ENCODE data around the gene TWF2. TPM values are rescaled to one million over a fixed set of nuclear protein-coding genes. Genes with fewer than 3 reads are reported as not detected.

Gene TWF2
- total and polyA plus RNA-seq, 9 of the 15 experiments (the other 6 are each of a cell fraction or from before 2014, with no cell fraction given): 0.11 to 61.9 (median 29.7) TPM

DNA sequence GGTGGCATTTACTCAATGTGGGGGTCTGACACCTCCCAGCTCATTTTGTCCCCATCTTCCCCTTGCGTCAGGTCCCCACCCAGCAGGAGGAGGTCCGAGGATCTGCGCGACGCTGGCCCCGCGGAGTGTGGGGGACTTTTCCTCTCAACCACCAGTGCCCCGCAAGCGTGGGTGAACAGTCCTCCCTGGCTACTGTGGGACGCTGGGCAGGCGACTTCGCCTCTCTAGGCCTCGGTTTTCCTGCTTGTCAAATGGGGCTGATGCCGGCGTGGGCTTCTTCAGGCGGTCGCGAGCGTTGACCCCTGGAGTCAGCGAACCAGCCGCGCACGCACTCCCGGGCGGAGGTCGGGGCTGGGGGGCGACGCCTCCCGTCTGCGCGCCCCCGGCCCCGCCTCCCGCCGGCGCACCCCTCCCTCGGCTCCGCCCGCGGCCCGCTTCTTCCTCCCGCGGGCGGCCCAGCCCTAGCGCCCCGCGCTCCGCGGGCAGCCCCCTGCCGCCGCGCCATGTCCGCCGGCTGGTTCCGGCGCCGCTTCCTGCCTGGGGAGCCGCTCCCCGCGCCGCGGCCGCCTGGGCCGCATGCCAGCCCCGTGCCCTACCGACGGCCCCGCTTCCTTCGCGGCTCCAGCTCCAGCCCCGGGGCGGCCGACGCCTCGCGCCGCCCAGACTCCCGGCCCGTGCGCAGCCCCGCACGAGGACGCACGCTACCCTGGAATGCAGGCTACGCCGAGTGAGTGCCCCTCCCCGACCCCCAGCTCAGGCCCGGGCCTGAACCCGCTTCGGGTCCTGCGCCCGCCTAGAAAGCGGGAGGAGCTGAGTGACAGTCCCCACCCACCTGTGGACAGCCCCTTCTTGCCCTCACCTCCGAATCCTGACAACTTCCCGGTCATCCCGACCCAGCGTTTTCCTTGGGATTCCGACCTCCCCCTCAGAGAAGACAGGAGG is 6.6 kb upstream of the TWF2 start, which contains the start of gene PPM1M (continued):
- TF ChIP-seq, protein P1, sequence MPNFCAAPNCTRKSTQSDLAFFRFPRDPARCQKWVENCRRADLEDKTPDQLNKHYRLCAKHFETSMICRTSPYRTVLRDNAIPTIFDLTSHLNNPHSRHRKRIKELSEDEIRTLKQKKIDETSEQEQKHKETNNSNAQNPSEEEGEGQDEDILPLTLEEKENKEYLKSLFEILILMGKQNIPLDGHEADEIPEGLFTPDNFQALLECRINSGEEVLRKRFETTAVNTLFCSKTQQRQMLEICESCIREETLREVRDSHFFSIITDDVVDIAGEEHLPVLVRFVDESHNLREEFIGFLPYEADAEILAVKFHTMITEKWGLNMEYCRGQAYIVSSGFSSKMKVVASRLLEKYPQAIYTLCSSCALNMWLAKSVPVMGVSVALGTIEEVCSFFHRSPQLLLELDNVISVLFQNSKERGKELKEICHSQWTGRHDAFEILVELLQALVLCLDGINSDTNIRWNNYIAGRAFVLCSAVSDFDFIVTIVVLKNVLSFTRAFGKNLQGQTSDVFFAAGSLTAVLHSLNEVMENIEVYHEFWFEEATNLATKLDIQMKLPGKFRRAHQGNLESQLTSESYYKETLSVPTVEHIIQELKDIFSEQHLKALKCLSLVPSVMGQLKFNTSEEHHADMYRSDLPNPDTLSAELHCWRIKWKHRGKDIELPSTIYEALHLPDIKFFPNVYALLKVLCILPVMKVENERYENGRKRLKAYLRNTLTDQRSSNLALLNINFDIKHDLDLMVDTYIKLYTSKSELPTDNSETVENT (CRISPR knock-in tag; IDR thresholded peaks at IDR 0.05): no peak
- TF ChIP-seq NFXL1 (CRISPR knock-in tag; IDR thresholded peaks at IDR 0.05) (no peak), TARDBP (IDR thresholded peaks at IDR 0.05) (no peak), CCNT2 (IDR thresholded peaks at IDR 0.05; ENCODE audit: borderline replicate concordance, extremely low read depth, insufficient read length, low read depth, low read length) (peak; percentile 19), YBX1 (IDR thresholded peaks at IDR 0.05) (no peak), HDAC8 (tag; IDR thresholded peaks at IDR 0.05) (no peak), PURB (CRISPR knock-in tag; IDR thresholded peaks at IDR 0.05; ENCODE audit: low read depth) (no peak), ZNF77 (CRISPR knock-in tag; IDR thresholded peaks at IDR 0.05) (no peak)
- TF ChIP-seq, protein P2, sequence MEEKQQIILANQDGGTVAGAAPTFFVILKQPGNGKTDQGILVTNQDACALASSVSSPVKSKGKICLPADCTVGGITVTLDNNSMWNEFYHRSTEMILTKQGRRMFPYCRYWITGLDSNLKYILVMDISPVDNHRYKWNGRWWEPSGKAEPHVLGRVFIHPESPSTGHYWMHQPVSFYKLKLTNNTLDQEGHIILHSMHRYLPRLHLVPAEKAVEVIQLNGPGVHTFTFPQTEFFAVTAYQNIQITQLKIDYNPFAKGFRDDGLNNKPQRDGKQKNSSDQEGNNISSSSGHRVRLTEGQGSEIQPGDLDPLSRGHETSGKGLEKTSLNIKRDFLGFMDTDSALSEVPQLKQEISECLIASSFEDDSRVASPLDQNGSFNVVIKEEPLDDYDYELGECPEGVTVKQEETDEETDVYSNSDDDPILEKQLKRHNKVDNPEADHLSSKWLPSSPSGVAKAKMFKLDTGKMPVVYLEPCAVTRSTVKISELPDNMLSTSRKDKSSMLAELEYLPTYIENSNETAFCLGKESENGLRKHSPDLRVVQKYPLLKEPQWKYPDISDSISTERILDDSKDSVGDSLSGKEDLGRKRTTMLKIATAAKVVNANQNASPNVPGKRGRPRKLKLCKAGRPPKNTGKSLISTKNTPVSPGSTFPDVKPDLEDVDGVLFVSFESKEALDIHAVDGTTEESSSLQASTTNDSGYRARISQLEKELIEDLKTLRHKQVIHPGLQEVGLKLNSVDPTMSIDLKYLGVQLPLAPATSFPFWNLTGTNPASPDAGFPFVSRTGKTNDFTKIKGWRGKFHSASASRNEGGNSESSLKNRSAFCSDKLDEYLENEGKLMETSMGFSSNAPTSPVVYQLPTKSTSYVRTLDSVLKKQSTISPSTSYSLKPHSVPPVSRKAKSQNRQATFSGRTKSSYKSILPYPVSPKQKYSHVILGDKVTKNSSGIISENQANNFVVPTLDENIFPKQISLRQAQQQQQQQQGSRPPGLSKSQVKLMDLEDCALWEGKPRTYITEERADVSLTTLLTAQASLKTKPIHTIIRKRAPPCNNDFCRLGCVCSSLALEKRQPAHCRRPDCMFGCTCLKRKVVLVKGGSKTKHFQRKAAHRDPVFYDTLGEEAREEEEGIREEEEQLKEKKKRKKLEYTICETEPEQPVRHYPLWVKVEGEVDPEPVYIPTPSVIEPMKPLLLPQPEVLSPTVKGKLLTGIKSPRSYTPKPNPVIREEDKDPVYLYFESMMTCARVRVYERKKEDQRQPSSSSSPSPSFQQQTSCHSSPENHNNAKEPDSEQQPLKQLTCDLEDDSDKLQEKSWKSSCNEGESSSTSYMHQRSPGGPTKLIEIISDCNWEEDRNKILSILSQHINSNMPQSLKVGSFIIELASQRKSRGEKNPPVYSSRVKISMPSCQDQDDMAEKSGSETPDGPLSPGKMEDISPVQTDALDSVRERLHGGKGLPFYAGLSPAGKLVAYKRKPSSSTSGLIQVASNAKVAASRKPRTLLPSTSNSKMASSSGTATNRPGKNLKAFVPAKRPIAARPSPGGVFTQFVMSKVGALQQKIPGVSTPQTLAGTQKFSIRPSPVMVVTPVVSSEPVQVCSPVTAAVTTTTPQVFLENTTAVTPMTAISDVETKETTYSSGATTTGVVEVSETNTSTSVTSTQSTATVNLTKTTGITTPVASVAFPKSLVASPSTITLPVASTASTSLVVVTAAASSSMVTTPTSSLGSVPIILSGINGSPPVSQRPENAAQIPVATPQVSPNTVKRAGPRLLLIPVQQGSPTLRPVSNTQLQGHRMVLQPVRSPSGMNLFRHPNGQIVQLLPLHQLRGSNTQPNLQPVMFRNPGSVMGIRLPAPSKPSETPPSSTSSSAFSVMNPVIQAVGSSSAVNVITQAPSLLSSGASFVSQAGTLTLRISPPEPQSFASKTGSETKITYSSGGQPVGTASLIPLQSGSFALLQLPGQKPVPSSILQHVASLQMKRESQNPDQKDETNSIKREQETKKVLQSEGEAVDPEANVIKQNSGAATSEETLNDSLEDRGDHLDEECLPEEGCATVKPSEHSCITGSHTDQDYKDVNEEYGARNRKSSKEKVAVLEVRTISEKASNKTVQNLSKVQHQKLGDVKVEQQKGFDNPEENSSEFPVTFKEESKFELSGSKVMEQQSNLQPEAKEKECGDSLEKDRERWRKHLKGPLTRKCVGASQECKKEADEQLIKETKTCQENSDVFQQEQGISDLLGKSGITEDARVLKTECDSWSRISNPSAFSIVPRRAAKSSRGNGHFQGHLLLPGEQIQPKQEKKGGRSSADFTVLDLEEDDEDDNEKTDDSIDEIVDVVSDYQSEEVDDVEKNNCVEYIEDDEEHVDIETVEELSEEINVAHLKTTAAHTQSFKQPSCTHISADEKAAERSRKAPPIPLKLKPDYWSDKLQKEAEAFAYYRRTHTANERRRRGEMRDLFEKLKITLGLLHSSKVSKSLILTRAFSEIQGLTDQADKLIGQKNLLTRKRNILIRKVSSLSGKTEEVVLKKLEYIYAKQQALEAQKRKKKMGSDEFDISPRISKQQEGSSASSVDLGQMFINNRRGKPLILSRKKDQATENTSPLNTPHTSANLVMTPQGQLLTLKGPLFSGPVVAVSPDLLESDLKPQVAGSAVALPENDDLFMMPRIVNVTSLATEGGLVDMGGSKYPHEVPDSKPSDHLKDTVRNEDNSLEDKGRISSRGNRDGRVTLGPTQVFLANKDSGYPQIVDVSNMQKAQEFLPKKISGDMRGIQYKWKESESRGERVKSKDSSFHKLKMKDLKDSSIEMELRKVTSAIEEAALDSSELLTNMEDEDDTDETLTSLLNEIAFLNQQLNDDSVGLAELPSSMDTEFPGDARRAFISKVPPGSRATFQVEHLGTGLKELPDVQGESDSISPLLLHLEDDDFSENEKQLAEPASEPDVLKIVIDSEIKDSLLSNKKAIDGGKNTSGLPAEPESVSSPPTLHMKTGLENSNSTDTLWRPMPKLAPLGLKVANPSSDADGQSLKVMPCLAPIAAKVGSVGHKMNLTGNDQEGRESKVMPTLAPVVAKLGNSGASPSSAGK (IDR thresholded peaks at IDR 0.05): peak; percentile 83

Data from K562 (cell line).